Fibroblast of peridontal ligament (primary cell): ENCODE results near the gene ATG7.
"Not testable (repeated sequence)": the region's sequence is repeated elsewhere in the genome, so short reads cannot be mapped to it uniquely, and the experiment has no call there.

ENCODE experiments used
- DNase-seq: peaks from one replicate; pipeline ENCODE4 v3.0.0-alpha.2; 2010; ENCODE audit errors: extremely low read depth

Gene ATG7

GRCh38 chr3:11459186-11459824, 187.1 kb downstream of the ATG7 start:
- peak; percentile 51 for DNase-seq

DNA sequence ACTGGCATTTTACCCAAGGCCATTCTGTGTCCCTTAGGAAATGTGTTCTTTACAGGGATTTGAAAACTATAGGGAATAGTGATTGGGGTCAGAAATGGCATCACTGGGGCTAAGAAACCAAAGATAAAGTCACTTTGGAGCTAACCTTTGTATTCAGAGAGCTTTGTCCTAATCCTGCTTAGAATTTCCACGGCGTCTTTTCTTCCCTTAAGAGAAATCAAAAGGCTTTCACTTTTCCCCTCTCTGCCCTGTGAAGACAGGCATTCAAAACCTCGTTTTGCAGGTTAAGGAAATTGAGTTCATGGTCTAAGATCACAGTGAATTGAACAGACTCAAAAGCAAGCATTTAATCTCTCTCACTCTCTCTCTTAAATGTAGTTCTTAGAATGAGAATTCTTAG, 189.0 kb downstream of the ATG7 start:
- no peak for DNase-seq

DNA sequence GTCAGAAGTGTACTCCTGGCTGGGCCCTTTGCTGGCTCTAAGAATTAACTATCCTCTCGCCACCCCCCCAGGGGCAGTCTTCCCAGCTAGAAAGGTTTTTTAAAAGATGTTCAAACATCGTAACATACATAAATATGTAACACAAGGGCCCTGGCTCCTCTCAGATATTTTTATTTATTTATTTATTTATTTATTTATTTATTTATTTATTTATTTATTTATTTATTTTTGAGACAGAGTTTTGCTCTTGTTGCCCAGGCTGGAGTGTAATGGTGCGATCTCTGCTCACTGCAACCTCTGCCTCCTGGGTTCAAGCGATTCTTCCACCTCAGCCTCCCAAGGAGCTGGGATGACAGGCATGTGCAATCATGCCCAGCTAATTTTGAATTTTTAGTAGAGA, 190.5 kb downstream of the ATG7 start:
- not testable (repeated sequence) for DNase-seq

DNA sequence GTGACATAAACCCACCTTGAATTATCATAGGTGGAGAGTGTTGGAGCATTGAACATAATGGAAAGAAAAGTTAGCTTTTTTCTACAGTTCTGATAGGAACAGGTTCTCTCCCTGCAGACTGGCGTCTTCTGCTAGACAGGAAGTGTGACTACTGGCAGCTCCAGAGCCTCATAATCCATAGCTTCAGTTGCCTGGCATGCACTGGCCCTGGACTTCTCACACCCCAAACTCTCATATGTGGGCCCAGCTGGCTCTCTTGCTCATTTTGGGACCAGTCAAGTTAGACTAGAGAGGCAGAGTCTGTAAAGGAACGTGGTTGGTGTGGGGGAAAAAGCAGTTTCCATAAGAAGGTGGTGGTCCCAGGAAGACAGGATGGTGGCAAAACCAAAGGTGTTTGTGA, 191.4 kb downstream of the ATG7 start:
- DNase-seq, result no peak

DNA sequence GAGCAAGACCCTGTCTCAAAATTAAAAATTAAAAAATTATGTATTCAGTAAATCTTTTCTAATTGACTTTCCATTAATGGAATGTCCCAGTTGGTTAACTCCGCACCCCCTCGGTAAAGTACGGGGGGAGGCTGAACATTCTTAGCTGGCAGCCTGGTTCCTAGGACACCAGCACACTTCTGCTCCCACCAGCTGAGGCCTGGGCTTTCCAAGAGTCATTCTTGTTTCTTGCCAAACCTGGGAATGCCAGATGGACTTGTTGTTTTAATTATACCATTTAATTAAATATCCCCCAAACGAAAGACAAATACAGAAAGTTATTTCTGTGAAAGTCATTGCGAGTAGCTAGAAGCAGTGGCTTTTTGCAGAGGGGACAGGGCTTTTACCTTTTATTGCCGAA, 192.2 kb downstream of the ATG7 start:
- DNase-seq, result no peak

GRCh38 chr3:11465744-11466616, 193.8 kb downstream of the ATG7 start:
- DNase-seq, result peak; percentile 99

- DNase-seq, result no peak
Measured at GRCh38 chr3:11467875-11468274, 195.7 kb downstream of the ATG7 start.

- no peak for DNase-seq
Measured at GRCh38 chr3:11470031-11470853, 198.0 kb downstream of the ATG7 start.

DNA sequence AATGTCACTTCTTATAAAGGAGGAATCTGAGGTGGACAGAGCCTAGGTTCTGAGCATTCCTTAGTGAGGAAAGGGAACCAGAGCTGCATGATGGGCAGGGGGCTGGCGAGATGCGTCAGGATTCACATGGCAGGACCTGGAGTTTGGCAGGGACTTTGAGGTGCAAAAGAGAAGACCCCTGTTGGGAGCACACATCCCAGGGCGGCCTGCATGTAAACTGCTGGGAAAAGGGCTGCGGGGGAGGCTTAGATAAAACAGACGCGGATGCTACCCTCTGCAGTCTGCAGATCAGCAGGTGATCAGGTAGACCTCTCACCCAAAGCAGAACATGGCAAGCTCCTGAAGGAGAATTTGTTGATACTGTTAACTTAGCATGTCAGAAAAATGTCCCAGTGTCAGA, 203.1 kb downstream of the ATG7 start:
- no peak for DNase-seq

DNA sequence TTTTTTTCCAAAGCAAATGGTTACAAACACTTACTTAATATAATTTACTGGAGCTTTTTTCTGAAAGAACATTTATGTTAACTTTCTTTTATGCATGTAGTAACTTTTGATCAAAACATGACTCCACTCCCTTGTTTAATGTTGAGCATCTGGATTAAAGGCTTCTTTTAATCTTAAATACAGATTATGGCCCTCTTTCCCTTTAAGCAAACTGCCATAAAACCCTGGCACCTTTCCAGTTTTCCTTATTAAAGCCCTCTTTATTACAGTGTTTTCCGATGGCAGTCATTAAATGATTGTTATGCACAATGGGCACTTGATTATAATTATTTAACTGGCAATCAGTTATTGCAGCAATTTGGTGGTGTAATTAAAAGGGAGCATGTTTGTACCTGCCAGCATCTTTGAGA, 204.5 kb downstream of the ATG7 start:
- peak; percentile 22 for DNase-seq

- peak; percentile 89 for DNase-seq
Measured at GRCh38 chr3:11477407-11477911, 205.3 kb downstream of the ATG7 start.

GRCh38 chr3:11478167-11478566, 206.0 kb downstream of the ATG7 start:
- no peak for DNase-seq

DNA sequence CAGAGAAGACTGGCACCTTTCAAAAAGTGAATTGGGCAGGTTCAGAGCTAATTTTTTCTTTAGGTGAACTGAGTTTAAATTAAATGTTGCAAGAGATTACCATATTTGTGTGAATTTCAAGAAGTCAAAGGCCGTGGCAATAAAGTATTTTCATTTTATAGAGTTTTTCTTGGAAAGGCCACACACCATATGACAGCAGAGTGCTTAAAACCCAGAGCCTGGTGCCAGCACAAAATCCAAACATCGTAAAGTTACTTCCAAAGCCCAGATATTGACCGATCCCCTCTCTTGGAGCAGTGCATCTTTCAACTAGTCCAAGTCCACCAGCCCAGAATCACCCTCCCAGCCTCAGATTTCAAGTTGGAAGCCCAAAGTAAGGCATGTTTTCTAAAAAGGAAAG, 207.0 kb downstream of the ATG7 start:
- no peak for DNase-seq

DNA sequence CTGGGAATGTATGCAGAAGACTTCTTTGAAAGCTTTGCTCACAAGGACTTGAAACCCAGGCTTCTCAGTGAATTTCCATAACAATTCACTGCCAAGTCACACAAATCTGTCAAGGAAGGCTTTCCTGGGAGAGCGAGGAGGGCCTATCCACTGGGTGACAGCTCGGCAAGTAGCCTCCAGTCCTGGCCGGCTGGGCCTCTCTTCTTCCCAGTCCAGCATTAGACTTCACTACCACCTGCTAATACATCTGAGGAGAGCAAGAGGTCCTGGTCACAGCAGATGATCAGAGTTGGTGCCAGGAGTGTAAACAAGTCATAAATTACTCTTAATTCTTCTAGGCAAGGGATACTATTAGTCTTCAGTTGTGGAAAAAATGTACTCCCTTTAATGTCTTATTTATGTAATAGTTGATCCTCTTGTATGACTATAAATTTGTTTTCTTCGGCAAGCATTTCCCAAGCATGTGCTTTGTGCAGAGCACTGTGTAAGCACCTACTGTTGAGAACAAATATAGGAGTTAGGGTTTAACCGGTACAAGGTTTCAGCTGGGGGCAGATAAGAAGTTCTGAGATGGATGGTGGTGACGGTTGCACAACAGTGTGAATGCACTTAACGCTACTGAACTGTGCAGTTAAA, 208.6 kb downstream of the ATG7 start:
- no peak for DNase-seq

DNA sequence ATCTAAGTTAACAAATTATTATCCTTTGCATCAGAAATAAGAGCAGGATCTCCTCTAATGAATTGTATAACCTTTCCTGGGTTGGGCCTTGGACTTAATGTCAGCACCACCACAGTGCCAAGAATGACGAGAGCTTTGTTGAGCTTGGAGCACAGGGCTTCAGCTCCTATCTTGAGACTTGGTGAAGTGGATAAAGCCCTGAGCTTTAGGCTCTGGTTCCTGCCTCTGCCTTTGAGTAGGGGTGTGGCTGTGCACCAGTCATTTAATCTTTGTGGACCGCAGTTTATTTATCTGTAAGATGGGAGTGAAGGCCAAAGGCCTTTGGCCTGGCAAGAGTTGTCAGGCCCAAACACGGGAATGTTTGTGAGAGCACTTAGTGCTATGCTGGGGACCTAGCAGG, 209.4 kb downstream of the ATG7 start:
- DNase-seq, result no peak

- DNase-seq, result no peak
Measured at GRCh38 chr3:11482021-11482420, 209.8 kb downstream of the ATG7 start.

DNA sequence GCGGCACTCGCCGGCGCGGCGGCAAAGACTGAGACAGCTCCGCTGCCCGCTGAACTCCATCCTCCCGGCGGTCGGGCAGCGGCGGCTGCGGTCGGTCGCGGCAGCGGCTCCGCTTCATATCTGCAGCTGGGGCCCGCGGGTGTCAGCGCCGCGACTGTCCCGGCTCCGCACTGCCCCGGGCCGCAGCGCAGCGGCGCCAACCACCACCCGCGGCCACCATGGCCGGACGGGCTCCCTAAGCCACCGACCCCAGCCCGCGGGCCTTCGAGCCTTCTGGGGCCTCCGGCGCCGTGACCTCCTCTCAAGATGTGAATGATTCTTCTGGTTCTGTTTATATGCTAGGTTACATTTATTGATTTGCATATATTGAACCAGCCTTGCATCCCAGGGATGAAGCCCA, 216.2 kb downstream of the ATG7 start:
- DNase-seq, result not testable (repeated sequence)

- DNase-seq, result no peak
Measured at GRCh38 chr3:11494131-11494916, 222.1 kb downstream of the ATG7 start.

- DNase-seq, result no peak
Measured at GRCh38 chr3:11495948-11496557, 223.9 kb downstream of the ATG7 start.

DNA sequence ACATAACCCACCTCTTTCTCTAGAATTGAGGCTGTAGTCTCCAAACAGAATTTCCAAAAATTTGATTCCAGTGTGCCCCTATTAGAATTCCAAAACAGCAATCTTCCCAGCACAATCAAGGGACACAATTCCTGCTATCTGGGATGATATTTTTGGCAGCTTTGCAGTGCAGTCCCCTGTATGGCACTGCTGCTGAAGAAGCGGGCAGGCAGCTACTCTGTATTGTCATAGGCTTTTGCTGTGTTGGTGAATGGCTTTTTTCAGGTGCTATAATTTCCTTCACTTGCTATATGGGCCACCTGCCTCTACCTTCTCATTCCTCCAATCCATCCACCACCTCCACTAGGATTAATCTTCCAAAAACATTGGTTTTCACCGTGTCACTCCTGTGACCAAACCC, 226.0 kb downstream of the ATG7 start:
- no peak for DNase-seq

GRCh38 chr3:11498646-11499045, 226.4 kb downstream of the ATG7 start:
- peak; percentile 58 for DNase-seq
